Breast epithelium (tissue), 4 donors: ENCODE results near the gene PDE6B. TPM values are rescaled to one million over a fixed set of nuclear protein-coding genes. Genes with fewer than 3 reads are reported as not detected.
A peak's percentile ranks its signal among the peaks of the same experiment; 100 is the strongest.

Source experiments
- DNase-seq, 2 donors: peaks; one replicate each; pipeline ENCODE4 v3.0.0-alpha.2; 2019; ENCODE audit warnings: low spot score in 2 of 2
- H3K27ac ChIP-seq, 2 donors: fragments of 200-600 bp; sonication (generic) in 1 of 2; one replicate each; pipeline ENCODE4 v1.5.1; 2016 to 2019; ENCODE audit warnings: mild to moderate bottlenecking in 1 of 2
- H3K27me3 ChIP-seq, 2 donors: fragments of 200-600 bp; sonication (generic) in 1 of 2; one replicate each; pipeline versions ENCODE4 v1.5.1 to v1.6.0; 2017 to 2019; ENCODE audit warnings: control low read depth in 1 of 2, mild to moderate bottlenecking in 1 of 2
- H3K36me3 ChIP-seq: fragments of 200-600 bp; one replicate; pipeline ENCODE4 v1.5.1; 2019
- H3K4me1 ChIP-seq, 2 donors: fragments of 200-600 bp; sonication (generic); one replicate each; pipeline ENCODE4 v1.5.1; 2016 to 2019; ENCODE audit warnings: control low read depth in 1 of 2
- H3K4me3 ChIP-seq, 3 donors: fragments of 200-600 bp; sonication (generic); 1 replicate in 2 of 3; 2 replicates in 1 of 3; pipeline ENCODE4 v1.5.1; 2016 to 2019; ENCODE audit warnings: mild to moderate bottlenecking in 3 of 3, moderate library complexity in 2 of 3
- H3K9me3 ChIP-seq, 2 donors: fragments of 200-600 bp; sonication (generic) in 1 of 2; one replicate each; pipeline ENCODE4 v1.5.1; 2016 to 2019; ENCODE audit warnings: control low read depth in 1 of 2
- POLR2A ChIP-seq: fragments of 450-650 bp; IDR thresholded peaks from one replicate; pipeline ENCODE4 v1.6.1; 2016; ENCODE audit warnings: antibody characterized with exemption, mild to moderate bottlenecking, moderate library complexity
- POLR2AphosphoS5 ChIP-seq, 3 donors: sonication (generic); formaldehyde crosslinking; IDR thresholded peaks; one replicate each; pipeline ENCODE4 v1.6.1; 2017; ENCODE audit warnings: antibody characterized with exemption in 3 of 3
- intact Hi-C: fragments of 100-400 bp; cut with DNase I; formaldehyde crosslinking; loops from one replicate; pipeline ENCODE4 v1.15.1; 2023; ENCODE audit warnings: low total_unique reads
- total RNA-seq, 3 donors: library from RNA; depleted of rRNA; stranded (reverse); fragments of >200 nt; gene quantifications; one replicate each; pipeline ENCODE4 v1.1.0, GENCODE V29; 2016
- TF ChIP-seq, protein P1 (sequence below), 3 donors: fragments of 450-650 bp; IDR thresholded peaks; one replicate each; pipeline ENCODE4 v1.5.1; 2016 to 2017; ENCODE audit warnings: antibody characterized with exemption in 3 of 3, mild to moderate bottlenecking in 3 of 3, moderate library complexity in 3 of 3

The PDE6B gene
- total RNA-seq, 3 donors from 2014 or later = 2.7 to 10.2 (median 8.5) TPM

DNA sequence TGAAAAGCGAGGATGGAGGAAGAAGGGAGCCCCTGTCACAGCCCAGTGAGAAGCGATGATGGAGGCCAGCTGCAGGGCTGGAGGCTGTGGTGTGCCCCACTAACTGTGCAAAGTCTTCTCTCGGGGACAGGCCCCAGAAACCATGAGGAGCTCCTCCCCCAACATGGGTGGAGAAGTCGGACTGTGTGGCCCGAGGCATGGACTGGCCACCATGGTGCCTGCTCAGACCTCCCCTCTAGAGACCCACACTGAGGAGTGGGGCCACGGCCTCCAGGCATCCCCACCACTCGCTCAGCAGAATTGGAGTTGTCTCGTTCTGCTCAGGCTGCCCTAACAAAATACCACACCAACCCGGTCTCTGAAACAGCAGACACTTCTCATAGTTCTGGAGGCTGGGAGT, 12.2 kb upstream of the PDE6B start:
- Histone ChIP-seq H3K27ac (no peak overlapping the region), H3K27me3 (peaks cover 0 to 9% of the 10 kb centered on the region in 2 donors), H3K4me1 (peaks cover 0 to 5% of the 10 kb centered on the region in 2 donors), H3K36me3 (no peaks in the 10 kb centered on the region), H3K9me3 (no peaks in the 10 kb centered on the region), H3K4me3 (no peak overlapping the region)
- no peak for TF ChIP-seq POLR2AphosphoS5 (IDR thresholded peaks at IDR 0.05)
- no peak for TF ChIP-seq POLR2A
- peak in 1 of 2 donors; percentile 38 for DNase-seq
- intact Hi-C loops = no loop called here

DNA sequence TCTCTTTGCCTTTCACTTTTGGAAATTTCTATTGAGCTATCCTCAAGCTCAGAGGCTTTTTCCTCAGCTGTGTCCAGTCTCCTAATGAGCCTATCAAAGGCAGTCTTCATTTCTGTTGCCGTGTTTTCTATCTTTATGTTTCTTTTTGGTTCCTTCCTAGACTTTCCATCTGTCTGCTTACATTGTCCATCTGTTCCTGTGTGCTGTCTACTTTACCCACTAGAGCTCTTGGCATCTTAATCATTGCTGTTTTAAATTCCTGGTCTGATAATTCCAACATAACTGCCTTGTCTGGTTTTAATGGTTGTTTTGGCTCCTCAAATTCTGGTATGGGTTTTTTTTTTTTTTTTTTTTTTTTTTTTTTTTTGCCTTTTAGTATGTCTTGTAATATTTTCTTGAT, 9.3 kb upstream of the PDE6B start:
- H3K27ac ChIP-seq = no peak overlapping the region
- H3K4me3 ChIP-seq = no peak overlapping the region
- TF ChIP-seq, protein P1, sequence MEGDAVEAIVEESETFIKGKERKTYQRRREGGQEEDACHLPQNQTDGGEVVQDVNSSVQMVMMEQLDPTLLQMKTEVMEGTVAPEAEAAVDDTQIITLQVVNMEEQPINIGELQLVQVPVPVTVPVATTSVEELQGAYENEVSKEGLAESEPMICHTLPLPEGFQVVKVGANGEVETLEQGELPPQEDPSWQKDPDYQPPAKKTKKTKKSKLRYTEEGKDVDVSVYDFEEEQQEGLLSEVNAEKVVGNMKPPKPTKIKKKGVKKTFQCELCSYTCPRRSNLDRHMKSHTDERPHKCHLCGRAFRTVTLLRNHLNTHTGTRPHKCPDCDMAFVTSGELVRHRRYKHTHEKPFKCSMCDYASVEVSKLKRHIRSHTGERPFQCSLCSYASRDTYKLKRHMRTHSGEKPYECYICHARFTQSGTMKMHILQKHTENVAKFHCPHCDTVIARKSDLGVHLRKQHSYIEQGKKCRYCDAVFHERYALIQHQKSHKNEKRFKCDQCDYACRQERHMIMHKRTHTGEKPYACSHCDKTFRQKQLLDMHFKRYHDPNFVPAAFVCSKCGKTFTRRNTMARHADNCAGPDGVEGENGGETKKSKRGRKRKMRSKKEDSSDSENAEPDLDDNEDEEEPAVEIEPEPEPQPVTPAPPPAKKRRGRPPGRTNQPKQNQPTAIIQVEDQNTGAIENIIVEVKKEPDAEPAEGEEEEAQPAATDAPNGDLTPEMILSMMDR (IDR thresholded peaks at IDR 0.05) = no peak
- no peak for TF ChIP-seq POLR2AphosphoS5 (IDR thresholded peaks at IDR 0.05)
- TF ChIP-seq POLR2A = no peak
- intact Hi-C loops = no loop called here
- peaks cover 0 to 19% of the 10 kb centered on the region in 2 donors for H3K27me3 ChIP-seq
- no peak for DNase-seq
- no peaks in the 10 kb centered on the region for H3K9me3 ChIP-seq
- H3K4me1 ChIP-seq = no peaks in the 10 kb centered on the region
- H3K36me3 ChIP-seq = no peaks in the 10 kb centered on the region

DNA sequence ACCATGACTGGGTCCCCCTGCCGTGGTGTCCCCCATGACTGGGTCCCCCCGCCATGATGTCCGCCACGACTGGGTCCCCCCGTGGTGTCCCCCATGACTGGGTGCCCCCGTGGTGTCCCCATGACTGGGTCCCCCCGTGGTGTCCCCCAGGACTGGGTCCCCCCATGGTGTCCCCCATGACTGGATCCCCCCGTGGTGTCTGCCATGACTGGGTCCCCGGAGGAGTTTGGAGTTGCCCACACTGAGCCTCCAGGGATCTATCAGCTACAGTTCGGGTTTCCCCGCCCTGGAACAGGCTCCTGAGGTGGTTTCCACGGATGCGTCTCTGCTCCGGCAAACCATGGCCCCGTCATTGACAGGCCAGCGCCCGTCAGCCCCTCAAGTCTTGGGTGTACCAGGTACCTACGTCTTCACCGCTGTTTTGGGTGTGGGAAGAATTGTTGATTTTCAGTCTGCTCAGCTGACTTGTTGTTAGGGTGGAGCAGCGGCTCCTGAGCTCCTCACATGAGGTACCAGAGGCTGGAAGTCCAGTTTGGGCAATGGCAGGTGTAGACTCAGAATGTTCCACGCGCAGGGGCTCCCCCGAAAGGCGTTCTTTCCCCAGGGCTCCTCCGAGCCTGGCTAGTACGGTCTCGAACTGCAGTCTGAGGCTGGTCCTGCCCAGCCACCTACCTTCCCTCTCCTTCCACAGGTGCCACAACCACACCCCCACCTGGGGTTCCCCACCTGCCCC, 8.3 kb upstream of the PDE6B start:
- H3K27me3 ChIP-seq = peaks cover 0 to 16% of the 10 kb centered on the region in 2 donors
- no peak overlapping the region for H3K27ac ChIP-seq
- H3K4me1 ChIP-seq = no peaks in the 10 kb centered on the region
- H3K36me3 ChIP-seq = no peaks in the 10 kb centered on the region
- H3K4me3 ChIP-seq = no peak overlapping the region
- intact Hi-C loops = no loop called here
- peak in 1 of 2 donors; percentile 24 for DNase-seq
- no peak for TF ChIP-seq POLR2A
- TF ChIP-seq POLR2AphosphoS5 (IDR thresholded peaks at IDR 0.05) = no peak
- TF ChIP-seq, protein P1 (IDR thresholded peaks at IDR 0.05) = no peak
- no peaks in the 10 kb centered on the region for H3K9me3 ChIP-seq

DNA sequence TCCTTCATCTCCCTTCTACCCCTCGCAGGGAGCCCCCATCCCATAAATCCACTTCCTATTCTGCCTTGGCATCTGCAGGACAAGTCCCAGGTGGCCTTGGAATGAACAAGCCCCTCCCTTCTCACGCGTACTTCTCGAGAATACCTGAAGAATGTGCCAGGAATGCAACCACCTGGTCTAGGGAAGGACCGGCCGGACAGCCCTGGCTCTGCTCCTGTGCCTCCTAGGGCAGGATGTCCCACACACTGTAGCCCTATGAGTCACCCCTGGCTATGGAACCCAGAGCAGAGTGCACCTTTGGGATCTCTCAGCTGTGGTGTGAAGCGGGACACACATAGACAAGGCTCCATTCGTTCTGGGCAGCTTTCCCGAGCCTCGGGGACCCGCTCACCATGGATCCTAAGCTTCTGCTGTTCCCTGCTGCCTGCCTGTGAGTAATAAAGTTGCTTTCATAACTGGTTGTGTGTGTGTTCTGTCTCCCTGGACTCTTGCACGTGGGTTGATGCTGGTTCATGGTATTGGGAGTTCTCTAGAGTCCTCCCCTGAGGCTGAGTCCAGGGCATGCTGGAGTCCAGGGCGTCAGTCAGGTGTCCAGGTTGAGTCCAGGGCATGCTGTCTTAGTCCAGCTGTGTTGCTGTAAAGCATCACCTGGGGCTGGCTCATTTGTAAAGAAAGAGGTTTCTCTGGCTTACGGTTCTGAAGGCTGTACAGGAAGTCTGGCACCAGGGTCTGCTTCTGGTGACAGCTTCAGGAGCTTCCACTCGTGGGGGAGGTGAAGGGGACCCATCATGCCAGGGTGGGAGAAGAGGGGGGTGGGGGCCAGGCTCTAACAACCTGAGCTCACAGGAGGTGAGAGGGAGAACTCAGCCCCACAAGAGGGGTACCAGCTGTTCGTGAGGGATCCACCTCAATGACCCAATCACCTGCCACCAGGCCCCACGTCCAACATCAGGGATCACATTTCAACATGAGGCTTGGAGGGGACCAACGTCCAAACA, 7.4 kb upstream of the PDE6B start:
- DNase-seq = peak in 1 of 2 donors; percentile 40
- intact Hi-C loops = no loop called here
- no peaks in the 10 kb centered on the region for H3K9me3 ChIP-seq

DNA sequence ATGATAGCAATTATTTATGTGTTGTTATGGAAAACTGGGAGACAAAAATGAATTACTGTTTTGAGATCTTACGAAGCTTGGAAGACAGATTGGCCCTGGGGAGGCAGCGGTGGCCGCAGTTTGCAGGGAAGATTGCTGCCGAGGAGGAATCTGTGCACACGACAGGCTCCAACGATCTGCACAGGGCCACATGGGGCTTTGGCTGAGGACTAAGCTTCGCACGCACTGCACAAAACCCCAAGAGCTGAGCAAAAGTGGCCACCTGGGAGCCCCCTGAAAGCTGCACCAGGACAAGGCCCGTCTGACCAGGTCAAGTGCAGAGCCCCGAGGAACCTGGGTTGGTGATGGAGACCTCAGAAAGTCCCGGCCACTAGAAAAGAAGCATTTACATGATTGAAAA, 5.2 kb upstream of the PDE6B start:
- peaks cover 0 to 35% of the 10 kb centered on the region in 2 donors for H3K27me3 ChIP-seq
- no peaks in the 10 kb centered on the region for H3K36me3 ChIP-seq
- H3K27ac ChIP-seq = no peak overlapping the region
- TF ChIP-seq, protein P1 (IDR thresholded peaks at IDR 0.05) = no peak
- TF ChIP-seq POLR2AphosphoS5 (IDR thresholded peaks at IDR 0.05) = no peak
- no peak for TF ChIP-seq POLR2A
- H3K9me3 ChIP-seq = no peaks in the 10 kb centered on the region
- peak in 1 of 2 donors; percentile 12 for DNase-seq
- intact Hi-C loops = no loop called here
- H3K4me1 ChIP-seq = no peaks in the 10 kb centered on the region
- no peak overlapping the region for H3K4me3 ChIP-seq

More for the DNA sequence above, 7.4 kb upstream of the PDE6B start:
- TF ChIP-seq, protein P1 (IDR thresholded peaks at IDR 0.05) = no peak
- TF ChIP-seq POLR2AphosphoS5 (IDR thresholded peaks at IDR 0.05) = no peak
- no peaks in the 10 kb centered on the region for H3K4me1 ChIP-seq
- no peak overlapping the region for H3K27ac ChIP-seq
- peaks cover 0 to 16% of the 10 kb centered on the region in 2 donors for H3K27me3 ChIP-seq
- no peaks in the 10 kb centered on the region for H3K36me3 ChIP-seq
- no peak overlapping the region for H3K4me3 ChIP-seq
